Measurements from ENCODE around the gene PRPH. TPM values are rescaled to one million over a fixed set of nuclear protein-coding genes. Genes with fewer than 3 reads are reported as not detected.
A peak's percentile ranks its signal among the peaks of the same experiment; 100 is the strongest.
"Not testable (repeated sequence)": the region's sequence is repeated elsewhere in the genome, so short reads cannot be mapped to it uniquely, and the experiment has no call there.

Gene PRPH
- total and polyA plus RNA-seq, 2 experiments from 2014 or later: not detected

GRCh38 chr12:49255857-49256637 lies 38.9 kb upstream of the PRPH start:
- Histone ChIP-seq H3K27me3 (replicated peaks; ENCODE audit: insufficient read depth) (no peaks in the 10 kb centered on the region), H3K79me2 (ENCODE audit: insufficient read depth) (peaks cover 19% of the 10 kb centered on the region; the same call in 1 of the 2 replicates), H3K4me2 (ENCODE audit: unreplicated experiment) (no peak overlapping the region), H3K4me3 (no peak overlapping the region), H3K27ac (no peak overlapping the region), H3K4me1 (ENCODE audit: insufficient read depth) (peaks cover 14% of the 10 kb centered on the region), H4K20me1 (ENCODE audit: insufficient read depth) (no peaks in the 10 kb centered on the region), H3K9me3 (ENCODE audit: low read depth) (no peaks in the 10 kb centered on the region), H3K9me2 (ENCODE audit: insufficient read depth) (no peaks in the 10 kb centered on the region), H3K9ac (no peak overlapping the region), H2AFZ (no peak overlapping the region), H3K36me3 (ENCODE audit: low read depth) (no peaks in the 10 kb centered on the region), H3F3A (ENCODE audit: insufficient read depth) (peaks cover 12% of the 10 kb centered on the region)
- DNase-seq: no peak
- in situ Hi-C loops (cut with MboI): no loop called here
- TF ChIP-seq EZH2 (IDR thresholded peaks at IDR 0.05; ENCODE audit: insufficient read depth, poor library complexity, severe bottlenecking) (no peak), EZH2phosphoT487 (IDR thresholded peaks at IDR 0.05; ENCODE audit: insufficient read depth, low read depth) (no peak)
- WGBS, 2 experiments (ENCODE audit: low coverage in 1 of 2, low lambda C conversion rate in 2 of 2, missing lambda C conversion rate in 2 of 2): 90 to 92% methylated on average over 11 of the region's 11 CpGs

GRCh38 chr12:49257508-49258184 lies 37.3 kb upstream of the PRPH start:
- H3K36me3 ChIP-seq (ENCODE audit: low read depth); H4K20me1 ChIP-seq (ENCODE audit: insufficient read depth); H3K9me2 ChIP-seq (ENCODE audit: insufficient read depth); H3K27ac ChIP-seq; H3K9ac ChIP-seq; DNase-seq; H3K4me3 ChIP-seq; H3K27me3 ChIP-seq (replicated peaks; ENCODE audit: insufficient read depth); H3K4me2 ChIP-seq (ENCODE audit: unreplicated experiment); H3K9me3 ChIP-seq (ENCODE audit: low read depth); in situ Hi-C loops (cut with MboI); H2AFZ ChIP-seq: not testable (repeated sequence)
- Histone ChIP-seq H3K79me2 (ENCODE audit: insufficient read depth) (peaks cover 22% of the 10 kb centered on the region; the same call in 1 of the 2 replicates), H3K4me1 (ENCODE audit: insufficient read depth) (peaks cover 25% of the 10 kb centered on the region), H3F3A (ENCODE audit: insufficient read depth) (peaks cover 28% of the 10 kb centered on the region)
- WGBS, 2 experiments (ENCODE audit: low coverage in 1 of 2, low lambda C conversion rate in 2 of 2, missing lambda C conversion rate in 2 of 2): 96 to 98% methylated on average over 10 of the region's 10 CpGs

- DNase-seq: no peak
- no peaks in the 10 kb centered on the region for H3K36me3 ChIP-seq (ENCODE audit: low read depth)
- H3F3A ChIP-seq (ENCODE audit: insufficient read depth): peaks cover 33% of the 10 kb centered on the region
- peaks cover 34% of the 10 kb centered on the region for H3K79me2 ChIP-seq (ENCODE audit: insufficient read depth)
- no peak overlapping the region for H3K9ac ChIP-seq
- TF ChIP-seq EZH2 (IDR thresholded peaks at IDR 0.05; ENCODE audit: insufficient read depth, poor library complexity, severe bottlenecking) (no peak), EZH2phosphoT487 (IDR thresholded peaks at IDR 0.05; ENCODE audit: insufficient read depth, low read depth) (no peak)
- H3K27me3 ChIP-seq (replicated peaks; ENCODE audit: insufficient read depth): no peaks in the 10 kb centered on the region
- H3K4me2 ChIP-seq (ENCODE audit: unreplicated experiment): no peak overlapping the region
- H3K4me1 ChIP-seq (ENCODE audit: insufficient read depth): peaks cover 33% of the 10 kb centered on the region
- in situ Hi-C loops (cut with MboI): no loop called here
- peak overlapping the region; percentile 61 for H3K27ac ChIP-seq
- no peaks in the 10 kb centered on the region for H3K9me3 ChIP-seq (ENCODE audit: low read depth)
- no peak overlapping the region; the same call in 1 of the 2 replicates for H2AFZ ChIP-seq
- 96 to 99% methylated on average over 4 of the region's 4 CpGs for whole genome bisulfite sequencing, 2 experiments (ENCODE audit: low coverage in 1 of 2, low lambda C conversion rate in 2 of 2, missing lambda C conversion rate in 2 of 2)
- H3K4me3 ChIP-seq: no peak overlapping the region
- no peaks in the 10 kb centered on the region for H4K20me1 ChIP-seq (ENCODE audit: insufficient read depth)
- no peaks in the 10 kb centered on the region for H3K9me2 ChIP-seq (ENCODE audit: insufficient read depth)
Measured at GRCh38 chr12:49259452-49259851, 35.5 kb upstream of the PRPH start.

- peak; percentile 61 for DNase-seq
- Histone ChIP-seq H3K9me2 (ENCODE audit: insufficient read depth) (no peaks in the 10 kb centered on the region), H3K27ac (peak overlapping the region; percentile 61), H3K4me1 (ENCODE audit: insufficient read depth) (peaks cover 33% of the 10 kb centered on the region), H3K36me3 (ENCODE audit: low read depth) (no peaks in the 10 kb centered on the region), H3K79me2 (ENCODE audit: insufficient read depth) (peaks cover 34% of the 10 kb centered on the region), H3K4me3 (0 out of 2 replicates have a peak overlapping the region, but pooled peaks have one; percentile 19), H2AFZ (peak overlapping the region; percentile 54), H3K9ac (peak overlapping the region; percentile 47), H3K27me3 (replicated peaks; ENCODE audit: insufficient read depth) (no peaks in the 10 kb centered on the region), H3F3A (ENCODE audit: insufficient read depth) (peaks cover 33% of the 10 kb centered on the region), H3K4me2 (ENCODE audit: unreplicated experiment) (peak overlapping the region; percentile 69), H3K9me3 (ENCODE audit: low read depth) (no peaks in the 10 kb centered on the region), H4K20me1 (ENCODE audit: insufficient read depth) (no peaks in the 10 kb centered on the region)
- no peak for TF ChIP-seq EZH2phosphoT487 (IDR thresholded peaks at IDR 0.05; ENCODE audit: insufficient read depth, low read depth)
- TF ChIP-seq EZH2 (IDR thresholded peaks at IDR 0.05; ENCODE audit: insufficient read depth, poor library complexity, severe bottlenecking): no peak
- 27 to 30% methylated on average over 3 of the region's 3 CpGs for WGBS, 2 experiments (ENCODE audit: low coverage in 1 of 2, low lambda C conversion rate in 2 of 2, missing lambda C conversion rate in 2 of 2)
- in situ Hi-C loops (cut with MboI): no loop called here
Measured at GRCh38 chr12:49260166-49260565, 34.8 kb upstream of the PRPH start.

Measured in GM23248 (cell line).